Measurements from ENCODE around the gene SLC5A1. TPM values are rescaled to one million over a fixed set of nuclear protein-coding genes. Genes with fewer than 3 reads are reported as not detected.

Gene SLC5A1
- total RNA-seq, 1 donor: not detected

- TF ChIP-seq, protein P1, sequence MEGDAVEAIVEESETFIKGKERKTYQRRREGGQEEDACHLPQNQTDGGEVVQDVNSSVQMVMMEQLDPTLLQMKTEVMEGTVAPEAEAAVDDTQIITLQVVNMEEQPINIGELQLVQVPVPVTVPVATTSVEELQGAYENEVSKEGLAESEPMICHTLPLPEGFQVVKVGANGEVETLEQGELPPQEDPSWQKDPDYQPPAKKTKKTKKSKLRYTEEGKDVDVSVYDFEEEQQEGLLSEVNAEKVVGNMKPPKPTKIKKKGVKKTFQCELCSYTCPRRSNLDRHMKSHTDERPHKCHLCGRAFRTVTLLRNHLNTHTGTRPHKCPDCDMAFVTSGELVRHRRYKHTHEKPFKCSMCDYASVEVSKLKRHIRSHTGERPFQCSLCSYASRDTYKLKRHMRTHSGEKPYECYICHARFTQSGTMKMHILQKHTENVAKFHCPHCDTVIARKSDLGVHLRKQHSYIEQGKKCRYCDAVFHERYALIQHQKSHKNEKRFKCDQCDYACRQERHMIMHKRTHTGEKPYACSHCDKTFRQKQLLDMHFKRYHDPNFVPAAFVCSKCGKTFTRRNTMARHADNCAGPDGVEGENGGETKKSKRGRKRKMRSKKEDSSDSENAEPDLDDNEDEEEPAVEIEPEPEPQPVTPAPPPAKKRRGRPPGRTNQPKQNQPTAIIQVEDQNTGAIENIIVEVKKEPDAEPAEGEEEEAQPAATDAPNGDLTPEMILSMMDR (IDR thresholded peaks at IDR 0.05; ENCODE audit: extremely low read depth, low read depth, low read length): no peak
- H3K27ac ChIP-seq (ENCODE audit: low read depth, low read length): no peak overlapping the region
Measured at GRCh38 chr22:32069579-32070372, 26.7 kb downstream of the SLC5A1 start.

GRCh38 chr22:32073262-32073661 lies 30.2 kb downstream of the SLC5A1 start:
- Histone ChIP-seq H3K27me3 (ENCODE audit: insufficient read depth, low read length) (peaks cover 37% of the 10 kb centered on the region), H3K27ac (ENCODE audit: low read depth, low read length) (no peak overlapping the region), H3K79me2 (ENCODE audit: insufficient read depth, low read length) (no peaks in the 10 kb centered on the region), H3K4me1 (ENCODE audit: insufficient read depth, low read length) (no peaks in the 10 kb centered on the region), H2AFZ (ENCODE audit: low read length) (no peak overlapping the region), H3K36me3 (ENCODE audit: insufficient read depth, low read length) (no peaks in the 10 kb centered on the region), H3K4me3 (ENCODE audit: insufficient read depth, low read length) (no peak overlapping the region), H3K4me2 (ENCODE audit: insufficient read depth, low read length) (no peak overlapping the region), H3K9me3 (ENCODE audit: low read depth, low read length) (no peaks in the 10 kb centered on the region), H4K20me1 (ENCODE audit: insufficient read depth, low read length) (no peaks in the 10 kb centered on the region)
- TF ChIP-seq, protein P1 (IDR thresholded peaks at IDR 0.05; ENCODE audit: extremely low read depth, low read depth, low read length): no peak
- no peak for DNase-seq (ENCODE audit: insufficient read length, low spot score, missing footprints)

More at GRCh38 chr22:32069579-32070372, 26.7 kb downstream of the SLC5A1 start:
- no peak for DNase-seq (ENCODE audit: insufficient read length, low spot score, missing footprints)
- Histone ChIP-seq H4K20me1 (ENCODE audit: insufficient read depth, low read length) (no peaks in the 10 kb centered on the region), H3K9me3 (ENCODE audit: low read depth, low read length) (no peaks in the 10 kb centered on the region), H3K4me3 (ENCODE audit: insufficient read depth, low read length) (no peak overlapping the region), H3K27me3 (ENCODE audit: insufficient read depth, low read length) (peaks cover 26% of the 10 kb centered on the region), H3K79me2 (ENCODE audit: insufficient read depth, low read length) (no peaks in the 10 kb centered on the region), H2AFZ (ENCODE audit: low read length) (no peak overlapping the region), H3K4me2 (ENCODE audit: insufficient read depth, low read length) (no peak overlapping the region), H3K36me3 (ENCODE audit: insufficient read depth, low read length) (no peaks in the 10 kb centered on the region), H3K4me1 (ENCODE audit: insufficient read depth, low read length) (no peaks in the 10 kb centered on the region)

- Histone ChIP-seq H3K4me2 (ENCODE audit: insufficient read depth, low read length) (no peak overlapping the region), H3K27me3 (ENCODE audit: insufficient read depth, low read length) (peaks cover 36% of the 10 kb centered on the region), H3K79me2 (ENCODE audit: insufficient read depth, low read length) (no peaks in the 10 kb centered on the region), H3K36me3 (ENCODE audit: insufficient read depth, low read length) (no peaks in the 10 kb centered on the region), H3K4me3 (ENCODE audit: insufficient read depth, low read length) (no peak overlapping the region), H2AFZ (ENCODE audit: low read length) (no peak overlapping the region), H3K9me3 (ENCODE audit: low read depth, low read length) (no peaks in the 10 kb centered on the region), H3K27ac (ENCODE audit: low read depth, low read length) (no peak overlapping the region), H4K20me1 (ENCODE audit: insufficient read depth, low read length) (no peaks in the 10 kb centered on the region), H3K4me1 (ENCODE audit: insufficient read depth, low read length) (peaks cover under 1% of the 10 kb centered on the region)
- peak; percentile 58 for DNase-seq (ENCODE audit: insufficient read length, low spot score, missing footprints)
- TF ChIP-seq, protein P1 (IDR thresholded peaks at IDR 0.05; ENCODE audit: extremely low read depth, low read depth, low read length): no peak
Measured at GRCh38 chr22:32073823-32074380, 30.8 kb downstream of the SLC5A1 start.

GRCh38 chr22:32075997-32076760 lies 33.1 kb downstream of the SLC5A1 start:
- H3K27ac ChIP-seq (ENCODE audit: low read depth, low read length): no peak overlapping the region
- no peak overlapping the region for H3K4me2 ChIP-seq (ENCODE audit: insufficient read depth, low read length)
- no peak overlapping the region for H2AFZ ChIP-seq (ENCODE audit: low read length)
- no peak overlapping the region for H3K4me3 ChIP-seq (ENCODE audit: insufficient read depth, low read length)
- H3K36me3 ChIP-seq (ENCODE audit: insufficient read depth, low read length): no peaks in the 10 kb centered on the region
- no peaks in the 10 kb centered on the region for H3K9me3 ChIP-seq (ENCODE audit: low read depth, low read length)
- TF ChIP-seq, protein P1 (IDR thresholded peaks at IDR 0.05; ENCODE audit: extremely low read depth, low read depth, low read length): no peak
- H3K79me2 ChIP-seq (ENCODE audit: insufficient read depth, low read length): no peaks in the 10 kb centered on the region
- DNase-seq (ENCODE audit: insufficient read length, low spot score, missing footprints): no peak
- H4K20me1 ChIP-seq (ENCODE audit: insufficient read depth, low read length): no peaks in the 10 kb centered on the region
- peaks cover 4% of the 10 kb centered on the region for H3K4me1 ChIP-seq (ENCODE audit: insufficient read depth, low read length)
- peaks cover 34% of the 10 kb centered on the region for H3K27me3 ChIP-seq (ENCODE audit: insufficient read depth, low read length)
